Measurements from ENCODE around the gene CHCHD3. TPM values are rescaled to one million over a fixed set of nuclear protein-coding genes. Genes with fewer than 3 reads are reported as not detected.

Gene CHCHD3
- total RNA-seq, 1 donor from 2014 or later: 90.8 TPM

- H3K4me1 ChIP-seq (ENCODE audit: control insufficient read depth in 3 of 3, insufficient read depth in 3 of 3, low read length in 3 of 3): peaks cover 16 to 39% (median 18%) of the 10 kb centered on the region in 3 donors
- H3K9me3 ChIP-seq (ENCODE audit: control insufficient read depth in 3 of 3, low read length in 3 of 3): no peaks in the 10 kb centered on the region
Observed at GRCh38 chr7:133081119-133081598, 731 bp downstream of the CHCHD3 start.

GRCh38 chr7:133079296-133079695 is 2.6 kb downstream of the CHCHD3 start:
- no peak overlapping the region for H3K4me3 ChIP-seq (ENCODE audit: low read length in 3 of 3)
- H3K4me1 ChIP-seq (ENCODE audit: control insufficient read depth in 3 of 3, insufficient read depth in 3 of 3, low read length in 3 of 3): peaks cover 16 to 41% (median 18%) of the 10 kb centered on the region in 3 donors
- H3K36me3 ChIP-seq (ENCODE audit: control insufficient read depth in 3 of 3, insufficient read depth in 3 of 3, low read length in 3 of 3): no peaks in the 10 kb centered on the region
- H3K9ac ChIP-seq (ENCODE audit: low read depth in 1 of 3, low read length in 3 of 3): peak overlapping the region in 1 of 3 donors; percentile 26
- H3K9me3 ChIP-seq (ENCODE audit: control insufficient read depth in 3 of 3, low read length in 3 of 3): no peaks in the 10 kb centered on the region
- no peaks in the 10 kb centered on the region for H3K27me3 ChIP-seq (ENCODE audit: control insufficient read depth in 3 of 3, insufficient read depth in 3 of 3, low read length in 3 of 3)
- H3K27ac ChIP-seq (ENCODE audit: low read depth, low read length): no peak overlapping the region

More at GRCh38 chr7:133081119-133081598, 731 bp downstream of the CHCHD3 start:
- peak overlapping the region; percentile 95 to 97 (median 96) for H3K4me3 ChIP-seq (ENCODE audit: low read length in 3 of 3)
- H3K27ac ChIP-seq (ENCODE audit: low read depth, low read length): peak overlapping the region; percentile 89
- no peaks in the 10 kb centered on the region for H3K27me3 ChIP-seq (ENCODE audit: control insufficient read depth in 3 of 3, insufficient read depth in 3 of 3, low read length in 3 of 3)
- H3K9ac ChIP-seq (ENCODE audit: low read depth in 1 of 3, low read length in 3 of 3): peak overlapping the region; percentile 87 to 94 (median 93)
- no peaks in the 10 kb centered on the region for H3K36me3 ChIP-seq (ENCODE audit: control insufficient read depth in 3 of 3, insufficient read depth in 3 of 3, low read length in 3 of 3)

GRCh38 chr7:133077394-133077793 is 4.5 kb downstream of the CHCHD3 start:
- Histone ChIP-seq H3K4me3 (ENCODE audit: low read length in 3 of 3) (no peak overlapping the region), H3K36me3 (ENCODE audit: control insufficient read depth in 3 of 3, insufficient read depth in 3 of 3, low read length in 3 of 3) (no peaks in the 10 kb centered on the region), H3K27me3 (ENCODE audit: control insufficient read depth in 3 of 3, insufficient read depth in 3 of 3, low read length in 3 of 3) (no peaks in the 10 kb centered on the region), H3K9ac (ENCODE audit: low read depth in 1 of 3, low read length in 3 of 3) (no peak overlapping the region), H3K4me1 (ENCODE audit: control insufficient read depth in 3 of 3, insufficient read depth in 3 of 3, low read length in 3 of 3) (peaks cover 16 to 39% (median 17%) of the 10 kb centered on the region in 3 donors), H3K27ac (ENCODE audit: low read depth, low read length) (no peak overlapping the region), H3K9me3 (ENCODE audit: control insufficient read depth in 3 of 3, low read length in 3 of 3) (no peaks in the 10 kb centered on the region)

GRCh38 chr7:133076142-133076541 is 5.7 kb downstream of the CHCHD3 start:
- H3K27me3 ChIP-seq (ENCODE audit: control insufficient read depth in 3 of 3, insufficient read depth in 3 of 3, low read length in 3 of 3): no peaks in the 10 kb centered on the region
- H3K9me3 ChIP-seq (ENCODE audit: control insufficient read depth in 3 of 3, low read length in 3 of 3): no peaks in the 10 kb centered on the region
- H3K27ac ChIP-seq (ENCODE audit: low read depth, low read length): no peak overlapping the region
- no peaks in the 10 kb centered on the region for H3K36me3 ChIP-seq (ENCODE audit: control insufficient read depth in 3 of 3, insufficient read depth in 3 of 3, low read length in 3 of 3)
- no peak overlapping the region for H3K9ac ChIP-seq (ENCODE audit: low read depth in 1 of 3, low read length in 3 of 3)
- peaks cover 14 to 31% (median 14%) of the 10 kb centered on the region in 3 donors for H3K4me1 ChIP-seq (ENCODE audit: control insufficient read depth in 3 of 3, insufficient read depth in 3 of 3, low read length in 3 of 3)
- no peak overlapping the region for H3K4me3 ChIP-seq (ENCODE audit: low read length in 3 of 3)

GRCh38 chr7:133071506-133071905 is 10.4 kb downstream of the CHCHD3 start:
- Histone ChIP-seq H3K27ac (ENCODE audit: low read depth, low read length) (no peak overlapping the region), H3K27me3 (ENCODE audit: control insufficient read depth in 3 of 3, insufficient read depth in 3 of 3, low read length in 3 of 3) (no peaks in the 10 kb centered on the region), H3K9ac (ENCODE audit: low read depth in 1 of 3, low read length in 3 of 3) (no peak overlapping the region), H3K9me3 (ENCODE audit: control insufficient read depth in 3 of 3, low read length in 3 of 3) (no peaks in the 10 kb centered on the region), H3K4me1 (ENCODE audit: control insufficient read depth in 3 of 3, insufficient read depth in 3 of 3, low read length in 3 of 3) (peaks cover 0 to 10% (median 0%) of the 10 kb centered on the region in 3 donors), H3K36me3 (ENCODE audit: control insufficient read depth in 3 of 3, insufficient read depth in 3 of 3, low read length in 3 of 3) (peaks cover 0 to 6% (median 5%) of the 10 kb centered on the region in 3 donors), H3K4me3 (ENCODE audit: low read length in 3 of 3) (no peak overlapping the region)

- H3K4me3 ChIP-seq (ENCODE audit: low read length in 3 of 3): no peak overlapping the region
- no peak overlapping the region for H3K9ac ChIP-seq (ENCODE audit: low read depth in 1 of 3, low read length in 3 of 3)
- no peaks in the 10 kb centered on the region for H3K9me3 ChIP-seq (ENCODE audit: control insufficient read depth in 3 of 3, low read length in 3 of 3)
- H3K4me1 ChIP-seq (ENCODE audit: control insufficient read depth in 3 of 3, insufficient read depth in 3 of 3, low read length in 3 of 3): peaks cover 0 to 4% (median 0%) of the 10 kb centered on the region in 3 donors
- H3K27me3 ChIP-seq (ENCODE audit: control insufficient read depth in 3 of 3, insufficient read depth in 3 of 3, low read length in 3 of 3): no peaks in the 10 kb centered on the region
- H3K36me3 ChIP-seq (ENCODE audit: control insufficient read depth in 3 of 3, insufficient read depth in 3 of 3, low read length in 3 of 3): peaks cover 0 to 6% (median 5%) of the 10 kb centered on the region in 3 donors
- H3K27ac ChIP-seq (ENCODE audit: low read depth, low read length): no peak overlapping the region
Observed at GRCh38 chr7:133070562-133070961, 11.3 kb downstream of the CHCHD3 start.

GRCh38 chr7:133065301-133065700 is 16.6 kb downstream of the CHCHD3 start:
- Histone ChIP-seq H3K9ac (ENCODE audit: low read depth in 1 of 3, low read length in 3 of 3) (no peak overlapping the region), H3K36me3 (ENCODE audit: control insufficient read depth in 3 of 3, insufficient read depth in 3 of 3, low read length in 3 of 3) (peaks cover 0 to 6% (median 5%) of the 10 kb centered on the region in 3 donors), H3K9me3 (ENCODE audit: control insufficient read depth in 3 of 3, low read length in 3 of 3) (no peaks in the 10 kb centered on the region), H3K27me3 (ENCODE audit: control insufficient read depth in 3 of 3, insufficient read depth in 3 of 3, low read length in 3 of 3) (no peaks in the 10 kb centered on the region), H3K4me1 (ENCODE audit: control insufficient read depth in 3 of 3, insufficient read depth in 3 of 3, low read length in 3 of 3) (peaks cover 0 to 5% (median 0%) of the 10 kb centered on the region in 3 donors), H3K4me3 (ENCODE audit: low read length in 3 of 3) (no peak overlapping the region), H3K27ac (ENCODE audit: low read depth, low read length) (no peak overlapping the region)

- no peaks in the 10 kb centered on the region for H3K27me3 ChIP-seq (ENCODE audit: control insufficient read depth in 3 of 3, insufficient read depth in 3 of 3, low read length in 3 of 3)
- H3K27ac ChIP-seq (ENCODE audit: low read depth, low read length): peak overlapping the region; percentile 22
- H3K9me3 ChIP-seq (ENCODE audit: control insufficient read depth in 3 of 3, low read length in 3 of 3): no peaks in the 10 kb centered on the region
- no peak overlapping the region for H3K9ac ChIP-seq (ENCODE audit: low read depth in 1 of 3, low read length in 3 of 3)
- H3K36me3 ChIP-seq (ENCODE audit: control insufficient read depth in 3 of 3, insufficient read depth in 3 of 3, low read length in 3 of 3): peaks cover 0 to 6% (median 5%) of the 10 kb centered on the region in 3 donors
- H3K4me3 ChIP-seq (ENCODE audit: low read length in 3 of 3): no peak overlapping the region
- peaks cover 0 to 5% (median 0%) of the 10 kb centered on the region in 3 donors for H3K4me1 ChIP-seq (ENCODE audit: control insufficient read depth in 3 of 3, insufficient read depth in 3 of 3, low read length in 3 of 3)
Observed at GRCh38 chr7:133064082-133064820, 17.6 kb downstream of the CHCHD3 start.

GRCh38 chr7:133061792-133062191 is 20.1 kb downstream of the CHCHD3 start:
- Histone ChIP-seq H3K4me3 (ENCODE audit: low read length in 3 of 3) (no peak overlapping the region), H3K27me3 (ENCODE audit: control insufficient read depth in 3 of 3, insufficient read depth in 3 of 3, low read length in 3 of 3) (no peaks in the 10 kb centered on the region), H3K4me1 (ENCODE audit: control insufficient read depth in 3 of 3, insufficient read depth in 3 of 3, low read length in 3 of 3) (peaks cover 0 to 10% (median 0%) of the 10 kb centered on the region in 3 donors), H3K36me3 (ENCODE audit: control insufficient read depth in 3 of 3, insufficient read depth in 3 of 3, low read length in 3 of 3) (no peaks in the 10 kb centered on the region), H3K27ac (ENCODE audit: low read depth, low read length) (no peak overlapping the region), H3K9ac (ENCODE audit: low read depth in 1 of 3, low read length in 3 of 3) (no peak overlapping the region), H3K9me3 (ENCODE audit: control insufficient read depth in 3 of 3, low read length in 3 of 3) (no peaks in the 10 kb centered on the region)

- Histone ChIP-seq H3K4me3 (ENCODE audit: low read length in 3 of 3) (no peak overlapping the region), H3K27ac (ENCODE audit: low read depth, low read length) (no peak overlapping the region), H3K27me3 (ENCODE audit: control insufficient read depth in 3 of 3, insufficient read depth in 3 of 3, low read length in 3 of 3) (no peaks in the 10 kb centered on the region), H3K9ac (ENCODE audit: low read depth in 1 of 3, low read length in 3 of 3) (no peak overlapping the region), H3K36me3 (ENCODE audit: control insufficient read depth in 3 of 3, insufficient read depth in 3 of 3, low read length in 3 of 3) (no peaks in the 10 kb centered on the region), H3K9me3 (ENCODE audit: control insufficient read depth in 3 of 3, low read length in 3 of 3) (no peaks in the 10 kb centered on the region), H3K4me1 (ENCODE audit: control insufficient read depth in 3 of 3, insufficient read depth in 3 of 3, low read length in 3 of 3) (peaks cover 0 to 15% (median under 1%) of the 10 kb centered on the region in 3 donors)
Observed at GRCh38 chr7:133061357-133061756, 20.5 kb downstream of the CHCHD3 start.
